Measurements from ENCODE around the gene SLC35E4. TPM values are rescaled to one million over a fixed set of nuclear protein-coding genes. Genes with fewer than 3 reads are reported as not detected.
A peak's percentile ranks its signal among the peaks of the same experiment; 100 is the strongest.

SLC35E4 gene
- total RNA-seq, 4 donors from 2014 or later = 4.6 to 14.2 (median 6.2) TPM

GRCh38 chr22:30605449-30606110 lies 30.0 kb upstream of the SLC35E4 start:
- ATAC-seq (ENCODE audit: low FRiP score) (no peak), DNase-seq (ENCODE audit: low spot score) (peak; percentile 40)
- peak in 1 of 3 donors; percentile 20 for TF ChIP-seq CTCF (IDR thresholded peaks at IDR 0.05)

GRCh38 chr22:30606455-30607299 lies 28.9 kb upstream of the SLC35E4 start, which contains the start of gene TCN2:
TSS of gene TCN2 (plus strand) at chr22:30607174. CDS start at chr22:30607332, 158 bp downstream.
- DNase-seq (ENCODE audit: low spot score) = peak; percentile 37
- ATAC-seq (ENCODE audit: low FRiP score) = peak; percentile 68
- no peak for TF ChIP-seq CTCF (IDR thresholded peaks at IDR 0.05)

GRCh38 chr22:30607300-30607930 lies 28.2 kb upstream of the SLC35E4 start:
- no peak for TF ChIP-seq CTCF (IDR thresholded peaks at IDR 0.05)
- ATAC-seq (ENCODE audit: low FRiP score) = peak; percentile 1
- DNase-seq (ENCODE audit: low spot score) = no peak

GRCh38 chr22:30607939-30608338 lies 27.6 kb upstream of the SLC35E4 start:
- ATAC-seq (ENCODE audit: low FRiP score) (no peak), DNase-seq (ENCODE audit: low spot score) (no peak)
- no peak for TF ChIP-seq CTCF (IDR thresholded peaks at IDR 0.05)

GRCh38 chr22:30609260-30610185 lies 26.1 kb upstream of the SLC35E4 start:
- DNase-seq (ENCODE audit: low spot score) = peak; percentile 40
- ATAC-seq (ENCODE audit: low FRiP score) = peak; percentile 70
- no peak for TF ChIP-seq CTCF (IDR thresholded peaks at IDR 0.05)

- TF ChIP-seq CTCF (IDR thresholded peaks at IDR 0.05) = no peak
- ATAC-seq (ENCODE audit: low FRiP score) = no peak
- DNase-seq (ENCODE audit: low spot score) = peak; percentile 36
Measured at GRCh38 chr22:30610299-30610698, 25.3 kb upstream of the SLC35E4 start.

Measured in omental fat pad (tissue), 4 donors.